Body of pancreas (tissue), 4 donors: Measurements from ENCODE around the gene AGAP5.
"Not testable (repeated sequence)": the region's sequence is repeated elsewhere in the genome, so short reads cannot be mapped to it uniquely, and the experiment has no call there.

Source experiments
- POLR2A ChIP-seq, 3 donors: fragments of 450-650 bp; IDR thresholded peaks; one replicate each; pipeline ENCODE4 v1.6.1; 2016; ENCODE audit warnings: antibody characterized with exemption in 3 of 3, mild to moderate bottlenecking in 2 of 3
- TF ChIP-seq, protein P1 (sequence below), 7 experiments: fragments of 450-650 bp in 4 of 7; fragments of 200-600 bp in 3 of 7; sonication (generic) in 3 of 7; IDR thresholded peaks; one replicate each; pipeline ENCODE4 v1.5.1; 2016 to 2019; ENCODE audit warnings: antibody characterized with exemption in 7 of 7

GRCh38 chr10:73729781-73730152, 31.9 kb upstream of the AGAP5 start:
- TF ChIP-seq POLR2A (IDR thresholded peaks at IDR 0.05), result not testable (repeated sequence)
- TF ChIP-seq, protein P1, sequence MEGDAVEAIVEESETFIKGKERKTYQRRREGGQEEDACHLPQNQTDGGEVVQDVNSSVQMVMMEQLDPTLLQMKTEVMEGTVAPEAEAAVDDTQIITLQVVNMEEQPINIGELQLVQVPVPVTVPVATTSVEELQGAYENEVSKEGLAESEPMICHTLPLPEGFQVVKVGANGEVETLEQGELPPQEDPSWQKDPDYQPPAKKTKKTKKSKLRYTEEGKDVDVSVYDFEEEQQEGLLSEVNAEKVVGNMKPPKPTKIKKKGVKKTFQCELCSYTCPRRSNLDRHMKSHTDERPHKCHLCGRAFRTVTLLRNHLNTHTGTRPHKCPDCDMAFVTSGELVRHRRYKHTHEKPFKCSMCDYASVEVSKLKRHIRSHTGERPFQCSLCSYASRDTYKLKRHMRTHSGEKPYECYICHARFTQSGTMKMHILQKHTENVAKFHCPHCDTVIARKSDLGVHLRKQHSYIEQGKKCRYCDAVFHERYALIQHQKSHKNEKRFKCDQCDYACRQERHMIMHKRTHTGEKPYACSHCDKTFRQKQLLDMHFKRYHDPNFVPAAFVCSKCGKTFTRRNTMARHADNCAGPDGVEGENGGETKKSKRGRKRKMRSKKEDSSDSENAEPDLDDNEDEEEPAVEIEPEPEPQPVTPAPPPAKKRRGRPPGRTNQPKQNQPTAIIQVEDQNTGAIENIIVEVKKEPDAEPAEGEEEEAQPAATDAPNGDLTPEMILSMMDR (IDR thresholded peaks at IDR 0.05), result not testable (repeated sequence)
